ENCODE data around the gene MUSK. TPM values are rescaled to one million over a fixed set of nuclear protein-coding genes. Genes with fewer than 3 reads are reported as not detected.

Gene MUSK
- total RNA-seq, 1 experiment from 2014 or later, result not detected

DNA sequence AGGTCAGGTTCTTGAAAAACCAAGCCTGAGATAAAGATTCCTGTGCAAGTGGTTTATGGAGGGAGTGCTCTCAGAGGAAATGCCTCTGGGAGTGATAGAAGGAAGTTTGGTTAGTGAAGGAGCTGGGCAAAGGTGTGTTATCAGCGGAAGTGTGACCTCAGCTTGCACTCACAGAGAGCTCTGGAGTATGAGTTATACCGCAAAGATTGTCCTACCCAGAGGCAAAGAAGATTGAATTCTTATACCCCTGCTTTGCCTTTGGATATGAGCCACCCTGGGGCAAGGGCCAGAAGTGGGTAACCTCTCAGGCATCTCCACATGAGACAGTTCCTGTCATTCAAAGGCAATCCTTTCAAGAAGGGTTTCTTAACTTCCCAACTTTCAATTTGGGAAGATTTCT lies 145.6 kb downstream of the MUSK start:
- Mint-ChIP-seq H3K4me1 (peaks cover 15% of the 10 kb centered on the region), H3K36me3 (no peaks in the 10 kb centered on the region), H3K27ac (no peak overlapping the region), H3K9me3 (peaks cover 6% of the 10 kb centered on the region; the same call in 1 of the 2 replicates), H3K27me3 (ENCODE audit: low read depth) (no peaks in the 10 kb centered on the region; the same call in 1 of the 2 replicates), H3K4me3 (no peak overlapping the region)
- no peak for ATAC-seq
- ChIA-PET POLR2A (no interaction called here), CTCF (no interaction called here)
- DNase-seq (ENCODE audit: low spot score), result no peak
- TF ChIP-seq CBFB (CRISPR knock-in tag; IDR thresholded peaks at IDR 0.05; ENCODE audit: low read depth) (no peak), E2F5 (CRISPR knock-in tag; IDR thresholded peaks at IDR 0.05) (no peak), FOXP1 (CRISPR knock-in tag; IDR thresholded peaks at IDR 0.05; ENCODE audit: borderline replicate concordance) (no peak), NR3C1 (CRISPR knock-in tag; conservative IDR thresholded peaks at IDR 0.05; ENCODE audit: low read depth) (no peak), IRF1 (CRISPR knock-in tag; IDR thresholded peaks at IDR 0.05) (no peak), NFYB (CRISPR knock-in tag; conservative IDR thresholded peaks at IDR 0.05; ENCODE audit: low read depth) (no peak), ZNF532 (CRISPR knock-in tag; IDR thresholded peaks at IDR 0.05; ENCODE audit: borderline replicate concordance) (no peak), ATF2 (CRISPR knock-in tag; IDR thresholded peaks at IDR 0.05; ENCODE audit: borderline replicate concordance, low read depth) (no peak), NFATC4 (CRISPR knock-in tag; IDR thresholded peaks at IDR 0.05) (no peak)
- TF ChIP-seq, protein P1, sequence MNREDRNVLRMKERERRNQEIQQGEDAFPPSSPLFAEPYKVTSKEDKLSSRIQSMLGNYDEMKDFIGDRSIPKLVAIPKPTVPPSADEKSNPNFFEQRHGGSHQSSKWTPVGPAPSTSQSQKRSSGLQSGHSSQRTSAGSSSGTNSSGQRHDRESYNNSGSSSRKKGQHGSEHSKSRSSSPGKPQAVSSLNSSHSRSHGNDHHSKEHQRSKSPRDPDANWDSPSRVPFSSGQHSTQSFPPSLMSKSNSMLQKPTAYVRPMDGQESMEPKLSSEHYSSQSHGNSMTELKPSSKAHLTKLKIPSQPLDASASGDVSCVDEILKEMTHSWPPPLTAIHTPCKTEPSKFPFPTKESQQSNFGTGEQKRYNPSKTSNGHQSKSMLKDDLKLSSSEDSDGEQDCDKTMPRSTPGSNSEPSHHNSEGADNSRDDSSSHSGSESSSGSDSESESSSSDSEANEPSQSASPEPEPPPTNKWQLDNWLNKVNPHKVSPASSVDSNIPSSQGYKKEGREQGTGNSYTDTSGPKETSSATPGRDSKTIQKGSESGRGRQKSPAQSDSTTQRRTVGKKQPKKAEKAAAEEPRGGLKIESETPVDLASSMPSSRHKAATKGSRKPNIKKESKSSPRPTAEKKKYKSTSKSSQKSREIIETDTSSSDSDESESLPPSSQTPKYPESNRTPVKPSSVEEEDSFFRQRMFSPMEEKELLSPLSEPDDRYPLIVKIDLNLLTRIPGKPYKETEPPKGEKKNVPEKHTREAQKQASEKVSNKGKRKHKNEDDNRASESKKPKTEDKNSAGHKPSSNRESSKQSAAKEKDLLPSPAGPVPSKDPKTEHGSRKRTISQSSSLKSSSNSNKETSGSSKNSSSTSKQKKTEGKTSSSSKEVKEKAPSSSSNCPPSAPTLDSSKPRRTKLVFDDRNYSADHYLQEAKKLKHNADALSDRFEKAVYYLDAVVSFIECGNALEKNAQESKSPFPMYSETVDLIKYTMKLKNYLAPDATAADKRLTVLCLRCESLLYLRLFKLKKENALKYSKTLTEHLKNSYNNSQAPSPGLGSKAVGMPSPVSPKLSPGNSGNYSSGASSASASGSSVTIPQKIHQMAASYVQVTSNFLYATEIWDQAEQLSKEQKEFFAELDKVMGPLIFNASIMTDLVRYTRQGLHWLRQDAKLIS (CRISPR knock-in tag; IDR thresholded peaks at IDR 0.05; ENCODE audit: borderline replicate concordance), result no peak
- TF ChIP-seq, protein P2, sequence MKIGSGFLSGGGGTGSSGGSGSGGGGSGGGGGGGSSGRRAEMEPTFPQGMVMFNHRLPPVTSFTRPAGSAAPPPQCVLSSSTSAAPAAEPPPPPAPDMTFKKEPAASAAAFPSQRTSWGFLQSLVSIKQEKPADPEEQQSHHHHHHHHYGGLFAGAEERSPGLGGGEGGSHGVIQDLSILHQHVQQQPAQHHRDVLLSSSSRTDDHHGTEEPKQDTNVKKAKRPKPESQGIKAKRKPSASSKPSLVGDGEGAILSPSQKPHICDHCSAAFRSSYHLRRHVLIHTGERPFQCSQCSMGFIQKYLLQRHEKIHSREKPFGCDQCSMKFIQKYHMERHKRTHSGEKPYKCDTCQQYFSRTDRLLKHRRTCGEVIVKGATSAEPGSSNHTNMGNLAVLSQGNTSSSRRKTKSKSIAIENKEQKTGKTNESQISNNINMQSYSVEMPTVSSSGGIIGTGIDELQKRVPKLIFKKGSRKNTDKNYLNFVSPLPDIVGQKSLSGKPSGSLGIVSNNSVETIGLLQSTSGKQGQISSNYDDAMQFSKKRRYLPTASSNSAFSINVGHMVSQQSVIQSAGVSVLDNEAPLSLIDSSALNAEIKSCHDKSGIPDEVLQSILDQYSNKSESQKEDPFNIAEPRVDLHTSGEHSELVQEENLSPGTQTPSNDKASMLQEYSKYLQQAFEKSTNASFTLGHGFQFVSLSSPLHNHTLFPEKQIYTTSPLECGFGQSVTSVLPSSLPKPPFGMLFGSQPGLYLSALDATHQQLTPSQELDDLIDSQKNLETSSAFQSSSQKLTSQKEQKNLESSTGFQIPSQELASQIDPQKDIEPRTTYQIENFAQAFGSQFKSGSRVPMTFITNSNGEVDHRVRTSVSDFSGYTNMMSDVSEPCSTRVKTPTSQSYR (CRISPR knock-in tag; IDR thresholded peaks at IDR 0.05), result no peak
- TF ChIP-seq, protein P3, sequence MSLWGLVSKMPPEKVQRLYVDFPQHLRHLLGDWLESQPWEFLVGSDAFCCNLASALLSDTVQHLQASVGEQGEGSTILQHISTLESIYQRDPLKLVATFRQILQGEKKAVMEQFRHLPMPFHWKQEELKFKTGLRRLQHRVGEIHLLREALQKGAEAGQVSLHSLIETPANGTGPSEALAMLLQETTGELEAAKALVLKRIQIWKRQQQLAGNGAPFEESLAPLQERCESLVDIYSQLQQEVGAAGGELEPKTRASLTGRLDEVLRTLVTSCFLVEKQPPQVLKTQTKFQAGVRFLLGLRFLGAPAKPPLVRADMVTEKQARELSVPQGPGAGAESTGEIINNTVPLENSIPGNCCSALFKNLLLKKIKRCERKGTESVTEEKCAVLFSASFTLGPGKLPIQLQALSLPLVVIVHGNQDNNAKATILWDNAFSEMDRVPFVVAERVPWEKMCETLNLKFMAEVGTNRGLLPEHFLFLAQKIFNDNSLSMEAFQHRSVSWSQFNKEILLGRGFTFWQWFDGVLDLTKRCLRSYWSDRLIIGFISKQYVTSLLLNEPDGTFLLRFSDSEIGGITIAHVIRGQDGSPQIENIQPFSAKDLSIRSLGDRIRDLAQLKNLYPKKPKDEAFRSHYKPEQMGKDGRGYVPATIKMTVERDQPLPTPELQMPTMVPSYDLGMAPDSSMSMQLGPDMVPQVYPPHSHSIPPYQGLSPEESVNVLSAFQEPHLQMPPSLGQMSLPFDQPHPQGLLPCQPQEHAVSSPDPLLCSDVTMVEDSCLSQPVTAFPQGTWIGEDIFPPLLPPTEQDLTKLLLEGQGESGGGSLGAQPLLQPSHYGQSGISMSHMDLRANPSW (CRISPR knock-in tag; conservative IDR thresholded peaks at IDR 0.05; ENCODE audit: low read depth), result no peak
- TF ChIP-seq, protein P4, sequence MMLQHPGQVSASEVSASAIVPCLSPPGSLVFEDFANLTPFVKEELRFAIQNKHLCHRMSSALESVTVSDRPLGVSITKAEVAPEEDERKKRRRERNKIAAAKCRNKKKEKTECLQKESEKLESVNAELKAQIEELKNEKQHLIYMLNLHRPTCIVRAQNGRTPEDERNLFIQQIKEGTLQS (CRISPR knock-in tag; conservative IDR thresholded peaks at IDR 0.05), result no peak
- TF ChIP-seq, protein P5, sequence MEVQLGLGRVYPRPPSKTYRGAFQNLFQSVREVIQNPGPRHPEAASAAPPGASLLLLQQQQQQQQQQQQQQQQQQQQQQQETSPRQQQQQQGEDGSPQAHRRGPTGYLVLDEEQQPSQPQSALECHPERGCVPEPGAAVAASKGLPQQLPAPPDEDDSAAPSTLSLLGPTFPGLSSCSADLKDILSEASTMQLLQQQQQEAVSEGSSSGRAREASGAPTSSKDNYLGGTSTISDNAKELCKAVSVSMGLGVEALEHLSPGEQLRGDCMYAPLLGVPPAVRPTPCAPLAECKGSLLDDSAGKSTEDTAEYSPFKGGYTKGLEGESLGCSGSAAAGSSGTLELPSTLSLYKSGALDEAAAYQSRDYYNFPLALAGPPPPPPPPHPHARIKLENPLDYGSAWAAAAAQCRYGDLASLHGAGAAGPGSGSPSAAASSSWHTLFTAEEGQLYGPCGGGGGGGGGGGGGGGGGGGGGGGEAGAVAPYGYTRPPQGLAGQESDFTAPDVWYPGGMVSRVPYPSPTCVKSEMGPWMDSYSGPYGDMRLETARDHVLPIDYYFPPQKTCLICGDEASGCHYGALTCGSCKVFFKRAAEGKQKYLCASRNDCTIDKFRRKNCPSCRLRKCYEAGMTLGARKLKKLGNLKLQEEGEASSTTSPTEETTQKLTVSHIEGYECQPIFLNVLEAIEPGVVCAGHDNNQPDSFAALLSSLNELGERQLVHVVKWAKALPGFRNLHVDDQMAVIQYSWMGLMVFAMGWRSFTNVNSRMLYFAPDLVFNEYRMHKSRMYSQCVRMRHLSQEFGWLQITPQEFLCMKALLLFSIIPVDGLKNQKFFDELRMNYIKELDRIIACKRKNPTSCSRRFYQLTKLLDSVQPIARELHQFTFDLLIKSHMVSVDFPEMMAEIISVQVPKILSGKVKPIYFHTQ (CRISPR knock-in tag; IDR thresholded peaks at IDR 0.05), result no peak
